Measurements from ENCODE around the gene MAFG.

DNA sequence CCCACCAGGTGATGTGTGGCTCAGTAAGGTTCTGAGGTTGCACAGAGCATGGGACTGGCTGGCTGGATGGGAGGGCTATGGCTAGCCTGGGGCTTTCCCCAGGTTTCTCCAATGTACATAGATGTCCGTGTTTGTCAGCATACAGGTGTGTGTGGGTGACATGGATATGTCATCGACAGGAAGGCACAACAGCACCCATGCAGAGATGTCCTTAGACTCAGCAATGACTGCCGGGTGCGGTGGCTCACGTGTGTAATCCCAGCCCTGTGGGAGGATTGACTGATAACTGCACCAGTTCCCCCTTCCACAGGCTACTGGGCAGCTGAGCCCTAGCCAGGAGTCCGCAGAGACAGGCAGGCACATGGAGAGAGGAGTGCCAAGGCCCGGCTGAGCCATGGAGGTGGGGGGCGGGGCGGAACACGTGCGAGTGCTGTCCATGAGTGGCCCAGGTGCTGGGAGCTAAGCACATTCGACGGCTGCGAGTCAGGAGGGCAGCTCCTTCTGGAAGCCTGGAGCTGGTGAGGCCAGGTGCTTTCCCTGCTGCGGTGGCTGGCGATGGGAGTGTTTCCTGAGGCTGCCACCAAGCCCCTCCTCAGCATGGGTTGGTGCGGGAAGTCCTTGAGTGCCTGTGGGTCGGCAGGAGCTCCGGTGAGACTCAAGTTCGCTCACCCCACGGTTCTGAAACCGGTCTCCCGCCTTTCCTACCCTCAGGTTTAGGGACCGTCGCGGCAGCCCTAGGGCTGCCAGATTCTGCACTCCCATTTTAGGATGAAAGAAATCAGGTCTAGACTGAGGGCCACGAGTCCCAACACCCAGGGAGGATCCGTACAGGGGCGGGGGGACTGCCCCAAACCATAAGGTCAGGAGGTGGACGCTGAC, 49.0 kb upstream of the MAFG start:
- TF ChIP-seq, protein P1, sequence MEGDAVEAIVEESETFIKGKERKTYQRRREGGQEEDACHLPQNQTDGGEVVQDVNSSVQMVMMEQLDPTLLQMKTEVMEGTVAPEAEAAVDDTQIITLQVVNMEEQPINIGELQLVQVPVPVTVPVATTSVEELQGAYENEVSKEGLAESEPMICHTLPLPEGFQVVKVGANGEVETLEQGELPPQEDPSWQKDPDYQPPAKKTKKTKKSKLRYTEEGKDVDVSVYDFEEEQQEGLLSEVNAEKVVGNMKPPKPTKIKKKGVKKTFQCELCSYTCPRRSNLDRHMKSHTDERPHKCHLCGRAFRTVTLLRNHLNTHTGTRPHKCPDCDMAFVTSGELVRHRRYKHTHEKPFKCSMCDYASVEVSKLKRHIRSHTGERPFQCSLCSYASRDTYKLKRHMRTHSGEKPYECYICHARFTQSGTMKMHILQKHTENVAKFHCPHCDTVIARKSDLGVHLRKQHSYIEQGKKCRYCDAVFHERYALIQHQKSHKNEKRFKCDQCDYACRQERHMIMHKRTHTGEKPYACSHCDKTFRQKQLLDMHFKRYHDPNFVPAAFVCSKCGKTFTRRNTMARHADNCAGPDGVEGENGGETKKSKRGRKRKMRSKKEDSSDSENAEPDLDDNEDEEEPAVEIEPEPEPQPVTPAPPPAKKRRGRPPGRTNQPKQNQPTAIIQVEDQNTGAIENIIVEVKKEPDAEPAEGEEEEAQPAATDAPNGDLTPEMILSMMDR (conservative IDR thresholded peaks at IDR 0.05 in 1 of 2, IDR thresholded peaks at IDR 0.05 in 1 of 2; ENCODE audit: low read depth in 1 of 2, low read length in 2 of 2) = no peak
- no peak for TF ChIP-seq EZH2 (IDR thresholded peaks at IDR 0.05; ENCODE audit: low read length, missing control alignments)

Data from fibroblast of lung (primary cell).